ENCODE results near the gene DOCK2. TPM values are rescaled to one million over a fixed set of nuclear protein-coding genes. Genes with fewer than 3 reads are reported as not detected.

The DOCK2 gene
- total RNA-seq, 1 experiment from 2014 or later: 2.2 TPM

DNA sequence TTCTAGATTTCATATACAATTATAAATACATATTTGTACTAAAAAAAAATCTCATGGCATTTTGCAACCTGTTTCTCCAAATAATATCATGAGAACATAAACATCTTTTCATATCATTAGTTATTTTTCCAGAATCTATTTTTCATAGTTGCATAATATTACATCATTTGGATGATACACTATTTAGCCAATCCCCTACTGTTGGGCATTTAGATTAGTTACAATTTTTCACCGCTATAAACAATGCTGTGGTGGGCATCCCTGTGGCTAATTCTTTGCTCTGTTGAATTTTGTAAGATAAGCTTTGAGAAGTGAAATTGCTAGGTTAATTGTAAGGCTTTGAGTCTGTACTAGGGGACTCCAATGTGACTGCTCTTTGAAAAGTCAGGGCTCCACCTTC lies 466.4 kb downstream of the DOCK2 start:
- TF ChIP-seq, protein P1, sequence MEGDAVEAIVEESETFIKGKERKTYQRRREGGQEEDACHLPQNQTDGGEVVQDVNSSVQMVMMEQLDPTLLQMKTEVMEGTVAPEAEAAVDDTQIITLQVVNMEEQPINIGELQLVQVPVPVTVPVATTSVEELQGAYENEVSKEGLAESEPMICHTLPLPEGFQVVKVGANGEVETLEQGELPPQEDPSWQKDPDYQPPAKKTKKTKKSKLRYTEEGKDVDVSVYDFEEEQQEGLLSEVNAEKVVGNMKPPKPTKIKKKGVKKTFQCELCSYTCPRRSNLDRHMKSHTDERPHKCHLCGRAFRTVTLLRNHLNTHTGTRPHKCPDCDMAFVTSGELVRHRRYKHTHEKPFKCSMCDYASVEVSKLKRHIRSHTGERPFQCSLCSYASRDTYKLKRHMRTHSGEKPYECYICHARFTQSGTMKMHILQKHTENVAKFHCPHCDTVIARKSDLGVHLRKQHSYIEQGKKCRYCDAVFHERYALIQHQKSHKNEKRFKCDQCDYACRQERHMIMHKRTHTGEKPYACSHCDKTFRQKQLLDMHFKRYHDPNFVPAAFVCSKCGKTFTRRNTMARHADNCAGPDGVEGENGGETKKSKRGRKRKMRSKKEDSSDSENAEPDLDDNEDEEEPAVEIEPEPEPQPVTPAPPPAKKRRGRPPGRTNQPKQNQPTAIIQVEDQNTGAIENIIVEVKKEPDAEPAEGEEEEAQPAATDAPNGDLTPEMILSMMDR (conservative IDR thresholded peaks at IDR 0.05; ENCODE audit: low read depth, low read length): no peak
- no peak for TF ChIP-seq EZH2 (IDR thresholded peaks at IDR 0.05; ENCODE audit: borderline replicate concordance, low read depth, low read length, poor library complexity, severe bottlenecking)
- Histone ChIP-seq H3K27me3 (replicated peaks; ENCODE audit: insufficient read depth, low read depth, low read length, poor library complexity) (no peaks in the 10 kb centered on the region), H3K36me3 (ENCODE audit: insufficient read depth, low read length, poor library complexity, severe bottlenecking) (no peaks in the 10 kb centered on the region), H3K27ac (ENCODE audit: low read depth, low read length, poor library complexity, severe bottlenecking) (no peak overlapping the region), H3K4me3 (ENCODE audit: low read depth, low read length, poor library complexity, severe bottlenecking) (no peak overlapping the region), H3K4me1 (ENCODE audit: insufficient read depth, low read length, poor library complexity, severe bottlenecking) (no peaks in the 10 kb centered on the region), H3K9me3 (ENCODE audit: low read depth, low read length, poor library complexity, severe bottlenecking) (no peaks in the 10 kb centered on the region)
- intact Hi-C loops (cut with micrococcal nuclease; ENCODE audit: unreplicated experiment): loop anchor here (5.0 kb wide), 3 partner anchors 324 to 529 kb away; no protein-coding TSS in a partner anchor
- DNase-seq (ENCODE audit: low spot score): no peak
- no TSS peak for BruUV-seq (replicated peaks)
- ChIA-PET POLR2A (ENCODE audit: low non-redundant PET) (no interaction called here), CTCF (no interaction called here)

DNA sequence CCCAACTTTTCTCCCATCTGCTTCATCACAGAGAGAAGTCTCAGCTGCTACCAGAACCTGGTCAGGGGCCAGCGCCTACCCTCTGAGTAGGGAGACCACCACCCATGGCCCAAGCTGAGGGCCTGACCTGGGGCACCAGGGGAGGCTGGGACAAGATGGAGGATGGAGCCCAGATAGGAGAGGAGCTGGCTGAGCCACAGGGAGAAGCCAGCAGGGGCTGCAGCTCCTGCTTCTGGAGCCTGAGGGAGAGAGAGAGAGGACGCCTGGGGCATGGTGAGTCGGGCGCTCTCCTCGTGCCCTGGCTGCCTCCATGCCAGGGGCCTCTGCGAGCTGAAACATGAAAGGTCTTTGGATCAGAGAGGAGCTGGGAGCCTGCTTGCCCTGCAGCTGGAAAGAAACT lies 467.2 kb downstream of the DOCK2 start:
- H3K4me3 ChIP-seq (ENCODE audit: low read depth, low read length, poor library complexity, severe bottlenecking): no peak overlapping the region
- no TSS peak for BruUV-seq (replicated peaks)
- POLR2A ChIA-PET (ENCODE audit: low non-redundant PET): no interaction called here
- H3K27me3 ChIP-seq (replicated peaks; ENCODE audit: insufficient read depth, low read depth, low read length, poor library complexity): no peaks in the 10 kb centered on the region
- intact Hi-C loops (cut with micrococcal nuclease; ENCODE audit: unreplicated experiment): loop anchor here (5.0 kb wide), 3 partner anchors 323 to 528 kb away; no protein-coding TSS in a partner anchor
- no peaks in the 10 kb centered on the region for H3K9me3 ChIP-seq (ENCODE audit: low read depth, low read length, poor library complexity, severe bottlenecking)
- no peaks in the 10 kb centered on the region for H3K36me3 ChIP-seq (ENCODE audit: insufficient read depth, low read length, poor library complexity, severe bottlenecking)
- H3K4me1 ChIP-seq (ENCODE audit: insufficient read depth, low read length, poor library complexity, severe bottlenecking): no peaks in the 10 kb centered on the region
- CTCF ChIA-PET: no interaction called here
- H3K27ac ChIP-seq (ENCODE audit: low read depth, low read length, poor library complexity, severe bottlenecking): no peak overlapping the region
- TF ChIP-seq, protein P1 (conservative IDR thresholded peaks at IDR 0.05; ENCODE audit: low read depth, low read length): no peak
- TF ChIP-seq EZH2 (IDR thresholded peaks at IDR 0.05; ENCODE audit: borderline replicate concordance, low read depth, low read length, poor library complexity, severe bottlenecking): no peak
- DNase-seq (ENCODE audit: low spot score): no peak

DNA sequence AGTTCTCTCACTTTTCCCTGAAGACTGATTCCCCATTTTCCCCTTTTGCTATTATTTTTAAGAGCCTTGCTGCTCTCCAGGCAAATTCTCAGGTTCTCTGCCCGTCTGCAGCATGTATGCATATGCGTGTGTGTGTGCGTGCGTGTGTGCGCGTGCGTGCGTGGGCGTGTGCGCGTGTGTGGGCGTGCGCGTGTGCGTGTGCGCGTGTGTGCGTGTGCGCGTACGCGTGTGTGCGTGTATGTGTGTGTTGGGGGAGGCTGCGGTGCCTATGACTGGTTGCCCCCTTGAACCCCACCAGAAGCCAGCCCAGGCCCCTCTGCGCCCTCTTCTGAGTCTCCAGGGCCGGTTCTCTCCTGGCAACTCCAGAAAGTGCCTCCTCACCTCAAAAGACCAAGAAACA lies 467.6 kb downstream of the DOCK2 start:
- Histone ChIP-seq H3K9me3 (ENCODE audit: low read depth, low read length, poor library complexity, severe bottlenecking) (no peaks in the 10 kb centered on the region), H3K4me3 (ENCODE audit: low read depth, low read length, poor library complexity, severe bottlenecking) (no peak overlapping the region), H3K36me3 (ENCODE audit: insufficient read depth, low read length, poor library complexity, severe bottlenecking) (no peaks in the 10 kb centered on the region), H3K4me1 (ENCODE audit: insufficient read depth, low read length, poor library complexity, severe bottlenecking) (no peaks in the 10 kb centered on the region), H3K27ac (ENCODE audit: low read depth, low read length, poor library complexity, severe bottlenecking) (no peak overlapping the region), H3K27me3 (replicated peaks; ENCODE audit: insufficient read depth, low read depth, low read length, poor library complexity) (no peaks in the 10 kb centered on the region)
- ChIA-PET POLR2A (ENCODE audit: low non-redundant PET) (no interaction called here), CTCF (no interaction called here)
- BruUV-seq (replicated peaks): no TSS peak
- no peak for TF ChIP-seq EZH2 (IDR thresholded peaks at IDR 0.05; ENCODE audit: borderline replicate concordance, low read depth, low read length, poor library complexity, severe bottlenecking)
- TF ChIP-seq, protein P1 (conservative IDR thresholded peaks at IDR 0.05; ENCODE audit: low read depth, low read length): no peak
- no peak for DNase-seq (ENCODE audit: low spot score)
- intact Hi-C loops (cut with micrococcal nuclease; ENCODE audit: unreplicated experiment): loop anchor here (5.0 kb wide), 3 partner anchors 323 to 528 kb away; no protein-coding TSS in a partner anchor

All from A673 (cell line).